ENCODE data around the gene NFIA. TPM values are rescaled to one million over a fixed set of nuclear protein-coding genes. Genes with fewer than 3 reads are reported as not detected.

NFIA gene
- polyA plus RNA-seq, 5 donors, result 22.2 to 36.5 (median 33.2) TPM

DNA sequence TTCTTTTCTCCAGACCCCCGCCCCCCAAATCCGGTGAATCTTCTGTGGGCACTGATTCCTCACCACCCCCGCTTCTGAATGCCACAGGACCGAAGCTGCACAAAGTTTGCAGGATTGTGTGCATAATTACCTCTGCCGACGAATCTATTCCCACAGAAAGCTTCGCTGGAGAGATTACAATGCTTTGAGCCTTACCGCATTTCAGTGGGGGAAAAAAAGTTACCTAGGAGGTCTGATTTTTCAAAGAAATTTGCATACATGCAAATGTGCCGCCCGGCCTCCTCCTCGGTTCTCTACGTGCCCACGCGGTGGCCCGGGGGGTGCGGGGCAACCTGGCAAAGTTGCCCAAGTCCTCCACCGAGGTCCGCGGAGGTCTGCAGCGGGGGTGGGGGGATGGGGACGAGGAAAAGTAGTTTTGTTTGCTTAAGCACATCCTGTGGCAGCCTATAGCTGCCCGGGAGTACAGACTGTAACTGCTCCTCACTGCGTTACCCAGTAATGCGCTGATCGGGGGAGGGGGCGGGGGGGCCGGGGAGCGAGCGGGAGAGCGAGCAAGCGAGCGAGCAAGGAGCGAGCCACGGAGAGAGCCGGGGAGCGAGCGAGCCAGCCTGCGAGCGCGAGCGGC lies 563 bp upstream of the NFIA start:
- peak in 1 of 2 donors; percentile 82 for DNase-seq

DNA sequence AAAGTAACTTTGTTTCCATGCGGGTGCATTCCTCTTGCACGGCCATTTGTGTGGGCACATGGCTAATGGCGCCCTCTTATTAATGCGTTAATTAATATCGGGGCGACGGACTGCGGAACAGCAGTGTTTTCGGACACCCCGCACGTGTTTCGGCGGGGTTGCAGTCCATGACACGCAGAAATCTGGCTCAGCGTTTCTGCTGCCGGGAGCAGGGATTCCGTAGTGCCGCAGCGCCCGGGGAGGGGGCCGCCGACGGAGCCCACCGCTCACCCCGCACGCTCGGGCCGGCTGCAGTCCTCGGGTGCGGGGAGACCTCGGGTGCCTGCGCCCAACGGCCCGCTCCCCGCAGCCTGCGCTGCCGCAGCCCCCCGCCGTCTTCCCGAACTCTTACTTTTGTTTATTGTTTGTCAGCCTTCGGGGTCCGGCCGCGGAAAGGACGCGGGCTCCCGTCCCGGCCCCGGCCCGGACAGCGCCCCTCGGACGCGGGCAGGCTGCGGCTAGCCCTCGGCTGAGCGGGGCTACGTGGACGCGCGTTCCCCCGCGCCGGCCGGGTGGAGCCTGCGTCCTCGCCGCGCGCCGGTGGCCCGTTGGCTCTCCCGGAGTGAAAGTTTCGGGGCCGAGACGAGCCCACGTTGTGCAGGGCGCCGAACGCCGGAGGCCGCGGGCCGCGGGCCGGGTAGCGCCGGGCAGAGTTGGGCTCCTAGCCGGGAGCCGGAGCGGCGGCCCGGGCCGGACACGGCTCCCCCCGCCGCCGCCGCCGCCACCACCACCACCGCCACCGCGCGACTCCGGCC lies 849 bp downstream of the NFIA start:
- peak in 1 of 2 donors; percentile 37 for DNase-seq

DNA sequence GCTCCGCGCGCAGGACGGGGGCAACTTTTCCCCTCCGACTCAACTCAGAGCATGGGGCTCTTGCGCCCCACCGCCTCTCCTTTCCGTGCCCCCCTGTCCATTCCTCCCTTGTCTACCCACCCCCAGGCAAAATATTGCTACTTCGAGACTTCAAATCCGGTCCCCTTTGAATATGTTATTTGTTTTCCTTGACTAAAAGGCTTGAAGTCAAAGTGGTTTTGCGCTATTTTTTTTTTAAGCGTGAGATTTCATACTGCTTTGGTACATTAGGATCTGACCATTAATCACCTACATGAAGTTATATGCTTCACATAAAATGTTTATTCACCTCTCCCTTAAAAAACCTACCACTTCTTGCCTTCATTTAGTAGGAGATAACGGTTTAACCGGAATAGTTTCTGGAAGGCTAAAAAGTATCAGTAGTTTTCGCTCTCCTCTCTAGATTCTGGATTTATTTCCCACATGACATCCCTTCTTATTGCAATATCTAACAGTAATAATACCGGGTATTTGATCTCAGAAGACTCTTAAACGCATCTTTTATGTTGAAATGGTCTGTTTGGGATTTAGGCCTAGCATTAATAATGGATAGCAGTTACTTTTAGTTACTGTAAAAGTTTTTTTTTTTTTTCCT lies 1.6 kb downstream of the NFIA start:
- DNase-seq, result no peak

DNA sequence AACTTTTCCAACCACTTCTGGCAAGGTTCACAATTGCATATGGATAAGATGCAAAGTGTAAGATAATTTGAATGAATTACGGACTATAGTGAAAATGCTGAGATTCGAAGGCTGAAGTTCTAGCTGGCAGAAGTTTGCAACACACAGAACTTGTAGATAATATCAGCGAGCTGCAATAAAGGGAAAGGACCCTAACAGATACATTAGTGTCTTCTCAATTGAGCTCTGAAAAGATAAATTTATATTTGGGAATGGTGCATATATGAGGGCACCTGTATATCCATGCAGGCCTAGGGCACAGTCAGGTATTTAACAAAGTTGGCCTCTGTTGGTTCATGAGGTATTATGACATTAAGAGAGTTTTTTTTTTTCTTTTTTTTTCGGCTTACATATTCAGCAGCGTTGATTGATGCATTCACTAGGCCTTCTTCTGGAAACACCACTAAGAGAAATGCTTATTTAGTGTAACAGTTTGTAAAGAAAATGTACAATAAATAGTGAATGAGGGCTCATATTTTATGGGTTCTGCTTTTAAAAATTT lies 2.2 kb downstream of the NFIA start:
- peak in 1 of 2 donors; percentile 38 for DNase-seq

DNA sequence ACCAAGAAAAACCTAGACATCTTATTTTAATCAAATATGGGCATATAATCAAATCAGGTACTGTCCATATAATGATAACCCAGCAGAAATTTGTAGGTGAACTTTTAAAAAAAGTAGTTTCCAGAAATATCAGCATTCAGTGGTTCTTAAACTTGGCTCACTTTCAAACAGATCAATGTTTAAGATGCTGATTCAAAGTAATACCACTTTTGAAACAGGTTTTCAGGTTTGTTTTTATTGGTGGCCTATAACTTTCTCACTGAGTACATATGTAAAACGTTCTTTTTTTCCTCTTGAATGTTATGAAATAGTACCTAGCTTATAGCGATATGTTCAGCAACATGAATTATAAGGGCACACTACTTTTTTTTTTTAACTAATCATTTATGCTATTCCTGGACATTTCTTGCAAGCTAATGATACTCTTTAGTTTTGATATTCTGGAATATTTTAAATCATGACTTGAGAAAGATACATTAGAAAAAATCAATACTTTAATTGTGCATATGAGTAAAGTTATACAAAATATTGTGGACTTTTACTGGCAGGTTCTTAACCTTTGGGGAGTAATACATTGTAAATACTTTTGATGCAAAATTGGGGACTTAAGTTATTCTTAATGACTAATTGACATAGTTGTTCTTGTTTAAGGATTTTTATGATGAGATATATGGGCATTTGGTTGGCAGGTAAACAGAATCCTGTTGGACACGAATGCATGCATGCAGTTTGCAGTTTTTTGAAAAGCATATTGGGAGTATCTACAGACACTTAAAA lies 3.0 kb downstream of the NFIA start:
- DNase-seq, result no peak

DNA sequence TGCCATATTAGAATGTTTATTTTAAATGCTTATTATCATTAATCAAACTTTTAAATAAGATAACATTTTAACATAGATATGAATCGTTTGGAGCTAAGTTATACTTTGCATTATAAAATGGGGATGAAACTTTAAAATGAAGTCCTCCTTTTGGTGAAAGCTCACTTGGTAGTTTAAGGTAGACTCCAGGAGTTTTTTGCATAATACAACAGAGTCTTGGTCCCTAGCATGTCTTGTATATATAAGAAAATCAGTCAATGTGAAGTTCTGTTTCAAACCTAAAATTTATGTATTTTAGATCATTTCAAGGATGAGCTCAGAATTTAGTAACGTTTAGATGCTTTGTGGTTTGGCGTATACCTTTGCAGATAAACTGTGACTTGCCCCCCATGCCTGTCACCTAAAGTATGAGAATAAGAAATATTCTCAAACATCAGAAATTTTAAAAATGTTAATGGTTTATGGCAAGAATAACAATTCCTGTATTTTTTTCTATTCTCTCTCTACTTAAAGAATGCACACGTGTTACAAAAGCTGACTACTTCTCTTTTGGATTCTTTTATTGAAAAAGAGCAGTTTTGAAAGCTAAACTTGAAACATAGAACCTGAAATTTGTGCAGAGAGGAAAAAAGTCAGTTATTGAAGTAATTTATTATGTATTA lies 3.8 kb downstream of the NFIA start:
- DNase-seq, result no peak

DNA sequence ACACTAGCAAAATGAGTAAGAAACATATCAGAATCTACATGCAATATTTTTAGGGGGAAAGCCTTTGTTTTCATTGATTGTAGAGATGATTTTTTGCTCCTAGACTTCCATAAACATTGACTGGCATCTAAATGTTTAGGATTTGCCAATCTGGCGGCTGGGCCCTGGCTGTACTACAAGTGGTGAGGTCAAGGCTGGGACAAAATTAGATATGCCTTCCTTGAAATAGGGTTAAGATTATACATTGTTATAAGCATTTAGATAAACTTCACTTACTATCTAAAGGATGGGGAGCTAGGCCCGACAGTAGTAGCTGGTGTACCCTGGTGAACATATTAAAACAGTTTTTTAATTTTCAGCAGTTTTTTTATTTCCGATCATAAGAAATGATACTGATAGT lies 5.2 kb downstream of the NFIA start:
- DNase-seq, result no peak

DNA sequence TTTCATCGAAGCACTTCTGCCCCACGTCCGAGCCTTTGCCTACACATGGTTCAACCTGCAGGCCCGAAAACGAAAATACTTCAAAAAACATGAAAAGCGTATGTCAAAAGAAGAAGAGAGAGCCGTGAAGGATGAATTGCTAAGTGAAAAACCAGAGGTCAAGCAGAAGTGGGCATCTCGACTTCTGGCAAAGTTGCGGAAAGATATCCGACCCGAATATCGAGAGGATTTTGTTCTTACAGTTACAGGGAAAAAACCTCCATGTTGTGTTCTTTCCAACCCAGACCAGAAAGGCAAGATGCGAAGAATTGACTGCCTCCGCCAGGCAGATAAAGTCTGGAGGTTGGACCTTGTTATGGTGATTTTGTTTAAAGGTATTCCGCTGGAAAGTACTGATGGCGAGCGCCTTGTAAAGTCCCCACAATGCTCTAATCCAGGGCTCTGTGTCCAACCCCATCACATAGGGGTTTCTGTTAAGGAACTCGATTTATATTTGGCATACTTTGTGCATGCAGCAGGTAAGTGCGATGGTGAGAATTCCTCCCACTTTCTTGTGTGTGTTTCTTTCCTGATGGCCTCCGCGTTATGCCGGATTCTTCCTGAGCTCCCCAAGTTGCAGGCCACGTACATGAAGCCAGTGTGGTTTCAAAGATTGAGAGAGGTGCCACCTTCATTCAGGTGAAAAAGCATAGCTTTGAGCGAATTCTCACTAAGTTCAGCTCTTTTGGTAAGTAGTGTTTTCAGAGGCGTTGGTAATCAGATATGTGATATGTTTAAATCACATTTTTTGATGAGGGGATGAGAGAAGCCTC lies 6.0 kb downstream of the NFIA start:
- DNase-seq, result no peak

DNA sequence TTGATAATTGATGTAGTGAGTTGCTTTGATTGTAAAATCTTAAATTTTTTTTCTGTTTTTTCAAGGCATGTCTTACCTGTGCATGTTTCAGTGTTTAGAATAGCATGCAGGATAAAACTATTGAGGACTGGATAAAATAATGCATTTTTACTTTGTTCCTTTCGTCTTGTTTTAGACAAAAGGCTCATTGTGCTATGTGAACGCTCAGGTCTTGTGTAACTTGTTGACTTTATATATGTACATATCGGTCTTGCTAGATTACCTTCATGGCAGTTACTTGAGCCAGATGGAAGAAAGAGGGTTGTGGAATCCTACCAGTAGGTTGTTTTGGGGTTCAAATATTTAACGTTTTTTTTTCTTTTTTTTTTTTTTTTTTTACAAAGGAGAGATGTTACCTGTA lies 7.0 kb downstream of the NFIA start:
- no peak for DNase-seq

DNA sequence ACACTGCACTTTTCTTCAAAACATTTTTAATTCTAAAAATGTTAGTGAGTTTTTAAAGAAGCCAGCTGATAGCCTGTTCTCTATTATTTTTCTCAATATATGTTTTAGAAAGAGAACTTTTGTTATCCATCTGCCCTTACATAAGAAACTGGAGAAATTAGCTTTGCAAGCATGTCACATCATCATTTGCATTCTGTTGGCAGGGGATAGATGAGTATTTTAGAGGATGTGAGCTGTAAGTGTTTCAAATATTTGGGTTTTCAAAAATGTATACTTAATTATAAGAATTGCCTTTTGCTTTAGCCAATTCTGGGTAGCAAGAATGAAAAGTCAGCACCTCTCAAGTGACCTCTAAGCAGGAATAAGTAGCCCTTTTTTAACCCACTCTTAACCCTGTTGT lies 7.4 kb downstream of the NFIA start:
- no peak for DNase-seq

DNA sequence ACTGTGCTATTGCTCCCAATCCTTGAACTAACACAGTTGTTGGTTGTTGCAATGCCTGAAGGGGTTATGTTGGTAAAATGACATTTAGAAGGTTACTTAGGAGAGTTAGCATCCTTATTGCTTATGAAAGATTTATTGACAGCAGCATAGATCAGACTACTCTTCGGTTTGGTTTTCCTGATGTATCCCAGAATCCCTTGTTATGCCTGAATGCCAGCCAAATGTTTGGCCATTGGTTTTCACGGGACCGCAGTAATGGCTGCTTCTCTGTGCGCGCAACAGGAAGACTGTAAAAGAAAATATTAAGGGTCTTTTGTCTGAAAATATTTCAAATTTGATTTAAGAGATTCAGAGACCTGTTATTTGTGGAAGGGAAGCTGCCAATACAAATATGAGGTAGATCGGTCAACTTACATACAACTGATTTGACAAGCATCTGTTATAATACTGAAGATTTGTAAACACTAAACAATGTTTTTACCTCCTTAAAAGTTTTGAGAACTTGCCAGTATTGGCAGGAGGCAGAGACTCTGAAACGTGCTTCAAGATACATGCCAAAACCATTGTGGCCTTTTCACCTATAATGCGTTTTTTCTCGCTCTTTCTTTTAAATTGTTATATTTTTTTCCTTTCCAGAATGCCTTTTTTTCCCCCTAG lies 8.3 kb downstream of the NFIA start:
- no peak for DNase-seq

DNA sequence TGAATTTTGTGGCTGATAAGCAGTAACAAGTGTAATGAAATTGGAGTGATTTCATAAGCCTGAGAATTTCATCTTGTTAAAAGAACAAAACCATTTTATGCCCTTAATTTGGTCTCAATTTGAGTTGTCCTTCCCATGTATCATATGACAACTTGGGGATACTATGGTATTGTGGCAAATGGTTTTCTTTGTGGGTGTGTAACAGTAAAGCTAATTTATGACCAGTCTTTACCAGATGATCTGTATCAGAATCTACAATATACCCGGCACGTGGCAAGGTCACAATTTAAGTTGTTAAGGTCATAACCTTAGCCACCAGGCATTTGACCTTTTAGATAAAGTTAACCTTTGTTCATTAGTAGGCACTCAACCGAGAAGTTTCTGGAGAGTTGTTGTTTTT lies 9.1 kb downstream of the NFIA start:
- DNase-seq, result no peak

DNA sequence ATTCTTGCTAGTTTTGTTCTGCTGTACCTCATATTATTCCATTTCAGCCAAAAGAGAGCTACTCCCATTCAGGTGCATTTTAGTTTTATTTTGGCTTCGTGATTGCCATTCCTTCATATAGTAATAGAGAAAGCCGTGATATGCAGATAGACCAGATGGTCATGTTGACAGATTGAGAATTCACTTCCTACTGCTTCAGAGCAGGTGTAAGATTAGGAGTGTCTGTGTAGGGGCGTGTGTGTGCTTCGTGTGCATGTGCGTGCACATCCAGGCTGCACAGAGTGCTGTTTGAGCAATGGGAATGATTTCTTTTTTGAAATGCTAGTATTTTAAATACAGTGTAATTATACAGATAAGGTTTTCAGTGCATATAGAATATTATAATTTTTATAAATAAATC lies 10.3 kb downstream of the NFIA start:
- no peak for DNase-seq

DNA sequence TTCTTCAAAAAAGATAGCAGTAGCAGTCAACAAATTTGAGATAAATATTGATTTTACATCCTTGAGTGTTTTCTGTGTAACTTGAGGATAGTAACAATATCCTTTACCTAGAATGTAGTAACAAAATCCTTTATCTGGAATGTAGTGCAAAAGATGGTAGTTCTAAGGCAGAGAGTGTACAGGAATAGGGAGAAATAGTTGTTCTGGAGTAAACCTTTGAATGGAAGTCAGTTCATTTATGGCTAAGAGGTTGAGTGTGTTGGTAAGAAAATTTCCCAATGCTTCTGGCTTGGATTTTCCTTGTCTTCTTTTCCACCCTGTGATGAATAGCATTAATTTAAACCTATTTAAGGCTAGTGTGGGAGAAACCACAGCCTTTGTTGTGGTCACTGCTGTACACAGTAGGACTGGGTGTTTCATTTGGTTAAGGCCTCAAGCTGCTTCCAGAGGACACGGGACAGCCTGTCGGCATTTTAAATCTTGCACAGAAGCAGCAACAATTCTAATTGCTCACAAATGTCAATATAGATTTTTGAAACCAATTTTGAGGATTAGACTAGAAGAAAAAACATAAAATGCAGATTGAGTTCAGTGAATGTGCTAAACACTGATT lies 11.3 kb downstream of the NFIA start:
- DNase-seq, result no peak

DNA sequence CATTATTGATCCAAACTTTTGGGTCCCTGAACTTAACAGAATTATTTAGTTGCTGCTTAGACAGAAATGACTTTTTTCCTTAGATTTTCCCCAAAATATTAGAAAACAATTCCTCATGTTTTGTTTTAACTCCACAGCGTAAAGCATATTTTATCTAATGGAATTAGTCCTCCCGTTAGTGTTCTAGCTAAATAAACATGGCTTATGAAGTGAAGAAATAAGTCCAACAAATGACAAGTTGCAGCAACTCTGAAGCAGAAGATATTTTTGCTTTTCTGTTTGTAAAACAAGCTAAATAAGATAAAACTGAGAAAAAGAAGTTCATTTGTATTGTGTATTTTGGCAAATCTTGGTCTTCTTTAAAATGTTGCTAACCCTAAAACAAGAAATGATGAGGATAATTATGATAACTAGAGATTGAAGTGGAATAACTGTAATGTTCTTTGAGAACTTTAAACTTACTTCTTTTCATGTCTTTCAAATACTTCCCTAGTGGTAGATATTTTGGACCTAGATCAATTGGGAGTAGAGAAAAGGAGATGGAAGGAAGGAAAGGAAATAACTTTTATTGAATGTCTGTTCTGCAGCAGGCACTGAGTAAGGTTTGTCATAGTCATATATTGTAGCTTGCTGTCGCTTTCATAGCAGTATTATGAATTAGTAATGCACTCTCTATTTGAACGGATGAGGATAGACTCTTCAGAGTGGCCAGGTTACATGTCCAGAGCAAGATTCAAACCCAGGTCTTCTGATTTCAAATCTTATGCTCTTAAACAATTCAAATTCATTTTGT lies 12.5 kb downstream of the NFIA start:
- DNase-seq, result no peak

DNA sequence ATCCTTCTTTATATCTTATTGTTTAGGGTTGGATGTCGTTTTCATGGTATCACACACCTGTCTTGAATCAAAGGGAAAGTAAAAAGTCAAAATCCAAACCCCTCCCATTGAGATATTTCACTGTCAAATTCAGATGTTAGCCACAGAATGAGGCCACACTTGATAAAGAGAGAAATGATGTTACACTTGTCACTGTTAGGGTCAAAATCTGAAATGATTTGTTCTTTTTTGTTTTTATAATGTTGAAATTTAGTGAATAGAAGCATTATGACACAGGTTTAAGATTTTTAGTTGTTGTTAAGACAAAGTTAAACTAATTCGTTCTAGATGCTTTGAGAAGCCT lies 13.1 kb downstream of the NFIA start:
- DNase-seq, result no peak

DNA sequence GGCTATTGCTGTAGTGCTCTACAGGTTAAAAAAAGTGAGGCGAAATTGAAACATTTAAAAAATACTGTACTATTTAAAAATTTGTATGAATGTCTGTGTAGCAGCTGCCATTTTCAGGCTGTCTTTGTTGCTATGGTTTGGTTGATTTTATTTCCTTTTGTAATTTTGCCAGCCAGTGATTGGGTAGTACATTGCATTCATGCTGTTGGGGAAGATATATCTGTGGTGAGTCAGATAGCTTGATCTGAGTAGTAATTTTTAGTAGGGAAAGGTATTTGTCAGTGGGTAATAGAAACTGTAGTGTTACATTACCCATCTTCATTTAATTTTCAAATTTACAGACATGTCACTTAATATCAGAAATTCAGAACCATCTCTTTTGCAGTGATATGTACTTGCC lies 15.0 kb downstream of the NFIA start:
- DNase-seq, result no peak

DNA sequence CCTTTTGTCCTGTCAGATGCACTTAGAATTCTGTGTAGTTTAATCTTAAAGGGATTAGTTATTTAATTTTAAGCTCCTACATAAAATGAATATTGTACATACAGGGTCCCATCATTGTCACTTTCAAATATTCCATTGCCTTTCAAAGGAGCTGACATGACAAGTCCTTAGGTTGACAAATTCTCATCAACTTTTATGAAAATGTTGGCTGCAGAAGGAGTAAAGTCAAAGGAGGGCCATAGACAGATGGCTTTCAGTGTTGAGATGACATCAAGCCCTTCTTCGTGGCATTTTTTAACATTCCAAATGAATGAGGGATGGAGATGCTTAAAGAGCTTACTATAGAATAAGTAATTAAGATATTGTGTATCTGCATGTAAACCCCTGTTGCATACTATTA lies 15.4 kb downstream of the NFIA start:
- DNase-seq, result no peak

DNA sequence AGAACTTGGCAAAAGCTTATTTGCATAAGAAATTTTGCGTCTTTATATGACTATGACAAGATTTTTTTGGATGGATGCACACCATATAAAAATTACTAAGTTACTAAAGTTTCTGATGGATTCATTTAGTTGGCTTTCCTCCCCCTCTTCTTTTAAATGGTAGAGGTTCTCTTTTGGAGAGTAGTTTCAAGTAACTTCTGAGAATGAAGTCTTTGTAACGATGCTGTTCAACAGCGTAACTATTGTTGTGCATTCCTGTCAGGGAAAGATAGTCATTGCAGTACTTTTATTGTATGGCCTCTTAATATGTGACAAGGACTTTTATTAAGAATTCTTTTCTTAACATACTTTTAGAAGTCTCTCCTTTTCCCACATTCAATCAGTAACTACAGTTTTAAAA lies 16.0 kb downstream of the NFIA start:
- DNase-seq, result no peak
